ENCODE results near the gene GTF2IRD1. TPM values are rescaled to one million over a fixed set of nuclear protein-coding genes. Genes with fewer than 3 reads are reported as not detected.

The GTF2IRD1 gene
- total and polyA plus RNA-seq, 2 of the 4 experiments (the other 2 are of a cell fraction), result 4.1 to 21.9 TPM

DNA sequence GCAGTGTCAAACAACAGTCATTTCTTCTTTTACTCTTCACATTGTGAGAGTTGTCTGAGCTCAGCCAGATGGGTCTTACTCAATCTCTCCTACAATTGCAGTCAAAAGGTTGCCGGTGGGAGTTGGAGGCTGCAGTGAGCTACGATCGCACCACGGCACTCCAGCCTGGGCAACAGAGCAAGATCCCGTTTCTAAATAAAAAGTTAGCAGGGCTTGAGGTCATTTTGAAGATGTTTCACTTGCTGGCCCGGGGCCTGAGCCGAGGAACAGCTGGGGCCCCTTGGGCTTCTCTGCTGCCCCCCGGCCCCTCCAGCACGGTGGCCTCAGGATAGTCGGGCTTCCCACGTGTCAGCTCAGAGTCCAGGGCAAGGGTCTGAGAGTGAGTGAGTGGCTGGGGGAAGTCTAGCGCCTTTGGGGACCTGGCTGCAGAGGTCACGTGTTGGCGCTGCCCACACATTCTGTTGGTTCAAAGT lies 40.4 kb downstream of the GTF2IRD1 start:
- Histone ChIP-seq H3K23ac (ENCODE audit: low read depth, low read length) (no peak overlapping the region), H2BK20ac (ENCODE audit: low read depth, low read length) (no peak overlapping the region), H2AK9ac (replicated peaks; ENCODE audit: low read depth, low read length, poor library complexity) (no peak overlapping the region), H3K4ac (ENCODE audit: low read depth, low read length) (no peak overlapping the region), H3K36me3 (ENCODE audit: control insufficient read depth, insufficient read depth, low read length) (peaks cover 2% of the 10 kb centered on the region), H4K91ac (ENCODE audit: insufficient read depth, low read depth, low read length) (no peak overlapping the region), H3K4me2 (ENCODE audit: low read depth, low read length) (no peak overlapping the region), H3K4me1 (ENCODE audit: control insufficient read depth, insufficient read depth, low read length) (no peaks in the 10 kb centered on the region), H2BK120ac (ENCODE audit: low read depth, low read length) (no peak overlapping the region), H2BK15ac (ENCODE audit: low read depth, low read length) (no peak overlapping the region), H2AK5ac (ENCODE audit: low read depth, low read length) (no peak overlapping the region), H4K8ac (ENCODE audit: low read depth in 2 of 2, low read length in 2 of 2) (no peak overlapping the region), H3K27me3 (ENCODE audit: control insufficient read depth, insufficient read depth, low read length) (no peaks in the 10 kb centered on the region), H2AFZ (replicated peaks; ENCODE audit: low read length, poor library complexity) (no peak overlapping the region), H3K14ac (replicated peaks; ENCODE audit: low read depth, low read length) (no peak overlapping the region), H4K20me1 (ENCODE audit: insufficient read depth, low read length) (peaks cover 29% of the 10 kb centered on the region), H3K4me3 (ENCODE audit: insufficient read depth, low read depth, low read length) (no peak overlapping the region), H3K27ac (ENCODE audit: insufficient read depth, low read length) (no peak overlapping the region), H2BK5ac (ENCODE audit: low read depth, low read length, poor library complexity, severe bottlenecking) (no peak overlapping the region), H3K18ac (ENCODE audit: low read depth, low read length) (no peak overlapping the region), H3K9ac (ENCODE audit: low read depth, low read length) (no peak overlapping the region), H3K9me3 (ENCODE audit: control insufficient read depth, insufficient read depth, low read length) (peaks cover 3% of the 10 kb centered on the region), H3K79me1 (ENCODE audit: low read depth in 1 of 2, low read length in 2 of 2) (peaks cover 46 to 87% of the 10 kb centered on the region in 2 experiments), H3K9me1 (ENCODE audit: insufficient read depth, low read length) (peaks cover 20% of the 10 kb centered on the region), H4K5ac (ENCODE audit: low read depth, low read length) (no peak overlapping the region), H3K56ac (ENCODE audit: extremely low read depth, insufficient read depth, low read length) (no peak overlapping the region)
- dilution Hi-C loops (cut with HindIII; ENCODE audit: low sequenced_read_pairs, unreplicated experiment) (no loop called here), intact Hi-C loops (cut with micrococcal nuclease) (no loop called here), in situ Hi-C loops (cut with MboI; ENCODE audit: low sequenced_read_pairs) (no loop called here)
- TF ChIP-seq USF2 (IDR thresholded peaks at IDR 0.05; ENCODE audit: low read depth, low read length), result no peak
- TF ChIP-seq FOS (IDR thresholded peaks at IDR 0.05; ENCODE audit: low read depth, low read length), result no peak
- TF ChIP-seq BHLHE40 (IDR thresholded peaks at IDR 0.05; ENCODE audit: low read depth, low read length), result no peak
- TF ChIP-seq POLR2A (IDR thresholded peaks at IDR 0.05; ENCODE audit: low read depth, low read length), result no peak
- no peak for TF ChIP-seq RFX5 (IDR thresholded peaks at IDR 0.05; ENCODE audit: low read depth, low read length)
- no peak for TF ChIP-seq MAFK (IDR thresholded peaks at IDR 0.05; ENCODE audit: low read depth, low read length)
- TF ChIP-seq SMC3 (IDR thresholded peaks at IDR 0.05; ENCODE audit: low read depth, low read length), result no peak
- TF ChIP-seq RAD21 (IDR thresholded peaks at IDR 0.05; ENCODE audit: low read length), result no peak
- TF ChIP-seq MXI1 (IDR thresholded peaks at IDR 0.05; ENCODE audit: borderline replicate concordance, low read depth, low read length), result no peak
- TF ChIP-seq RCOR1 (IDR thresholded peaks at IDR 0.05; ENCODE audit: insufficient replicate concordance, low read length), result no peak
- no peak for TF ChIP-seq CHD1 (IDR thresholded peaks at IDR 0.05; ENCODE audit: low read depth, low read length)
- TF ChIP-seq MAZ (IDR thresholded peaks at IDR 0.05; ENCODE audit: borderline replicate concordance, low read depth, low read length), result no peak
- no peak for TF ChIP-seq CEBPB (IDR thresholded peaks at IDR 0.05; ENCODE audit: low read depth, low read length)
- TF ChIP-seq, protein P1, sequence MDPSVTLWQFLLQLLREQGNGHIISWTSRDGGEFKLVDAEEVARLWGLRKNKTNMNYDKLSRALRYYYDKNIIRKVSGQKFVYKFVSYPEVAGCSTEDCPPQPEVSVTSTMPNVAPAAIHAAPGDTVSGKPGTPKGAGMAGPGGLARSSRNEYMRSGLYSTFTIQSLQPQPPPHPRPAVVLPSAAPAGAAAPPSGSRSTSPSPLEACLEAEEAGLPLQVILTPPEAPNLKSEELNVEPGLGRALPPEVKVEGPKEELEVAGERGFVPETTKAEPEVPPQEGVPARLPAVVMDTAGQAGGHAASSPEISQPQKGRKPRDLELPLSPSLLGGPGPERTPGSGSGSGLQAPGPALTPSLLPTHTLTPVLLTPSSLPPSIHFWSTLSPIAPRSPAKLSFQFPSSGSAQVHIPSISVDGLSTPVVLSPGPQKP (IDR thresholded peaks at IDR 0.05; ENCODE audit: borderline replicate concordance, low read depth, low read length), result no peak
- TF ChIP-seq NFE2L2 (IDR thresholded peaks at IDR 0.05; ENCODE audit: low read depth, low read length), result no peak
- DNase-seq (no peak), ATAC-seq (ENCODE audit: low read depth) (no peak)
- no CpG with 5 or more reads among the region's 14 CpGs for WGBS, 2 experiments (ENCODE audit: extremely low coverage in 2 of 2, insufficient read length in 1 of 2)
- no TSS peak for BruUV-seq (replicated peaks)
- ChIA-PET POLR2A (ENCODE audit: unreplicated experiment) (no interaction called here), CTCF (no interaction called here)

Measured in IMR-90 (cell line).